Femur (tissue), 1 donor: ENCODE results near the gene MIER2.

Experiments
- DNase-seq: peaks from one replicate; pipeline ENCODE4 v3.0.0-alpha.2; 2017

The MIER2 gene

DNA sequence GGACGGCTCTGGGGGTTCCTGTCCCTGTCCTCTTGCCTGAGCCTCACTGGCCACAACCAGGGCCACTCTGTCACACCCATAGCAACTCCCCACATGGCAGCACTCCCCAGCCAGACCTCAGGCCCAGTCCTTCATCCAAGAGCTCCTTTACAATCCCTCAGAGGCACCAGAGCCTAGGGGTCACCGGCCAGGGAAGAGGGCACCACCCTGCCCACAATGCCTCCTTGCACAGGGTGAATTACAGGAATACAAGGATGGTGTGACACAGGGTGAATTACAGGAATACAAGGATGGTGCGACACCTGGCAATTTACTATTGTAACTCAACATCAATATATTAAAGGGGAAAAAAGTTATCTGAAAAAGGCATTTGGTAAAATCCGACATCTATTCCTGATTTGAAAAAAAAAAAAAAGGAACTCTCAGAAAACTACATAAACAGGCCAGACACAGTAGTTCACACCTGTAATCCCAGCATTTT, 16.5 kb downstream of the MIER2 start:
- no peak for DNase-seq

DNA sequence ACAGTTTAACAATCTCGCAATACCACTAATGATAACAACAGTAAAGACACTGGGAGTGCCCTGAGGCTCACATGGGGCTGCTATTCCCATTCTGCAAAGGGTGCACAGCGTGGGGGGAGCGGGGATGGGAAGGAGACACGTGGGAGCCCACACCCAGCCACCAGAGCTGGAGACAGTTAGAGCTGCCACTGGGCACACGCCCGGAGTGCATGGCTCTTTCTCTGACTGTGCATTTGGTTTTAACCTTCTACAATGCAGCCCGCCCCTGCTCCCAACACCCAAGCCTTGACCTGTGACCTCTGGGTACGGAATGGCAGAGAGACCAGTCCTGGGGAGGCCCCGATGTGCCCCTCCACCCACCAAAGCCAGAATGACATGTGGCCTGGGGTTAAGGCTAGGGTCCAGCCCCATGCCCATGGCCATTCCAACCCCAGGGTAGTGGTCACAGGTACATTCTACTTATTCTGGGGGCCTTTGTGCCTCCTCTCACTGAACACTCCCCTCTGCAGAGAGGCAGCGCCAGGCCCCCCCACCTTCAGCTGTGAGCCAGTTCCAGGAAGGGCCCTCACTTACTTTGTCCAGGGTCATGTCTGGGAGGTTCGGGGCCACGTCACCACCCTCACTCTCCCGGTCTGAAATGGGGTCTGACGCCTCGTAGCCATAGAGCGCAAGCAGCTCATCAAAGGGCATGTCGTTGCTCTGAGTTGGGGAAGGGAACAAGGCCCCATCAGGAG, 17.1 kb downstream of the MIER2 start:
- DNase-seq: no peak

DNA sequence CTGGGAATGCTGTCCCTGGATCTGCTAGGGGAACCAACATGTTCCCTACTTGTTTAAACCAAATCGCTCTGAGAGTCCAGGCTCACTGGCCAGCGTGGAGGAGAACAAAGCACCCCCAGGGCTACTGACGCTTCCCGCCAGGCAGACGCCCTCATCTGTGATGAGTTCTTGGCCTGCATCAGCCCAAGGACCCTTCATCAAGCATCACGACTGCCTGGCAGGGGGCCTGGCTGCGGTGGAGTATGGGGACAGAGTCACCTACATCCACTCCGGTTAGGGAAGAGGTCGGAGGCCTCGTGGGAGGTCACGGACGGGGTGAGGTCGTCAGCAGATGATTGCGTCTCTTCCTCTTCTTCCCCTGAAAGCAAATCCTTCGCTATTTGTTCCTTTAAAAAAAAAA, 17.7 kb downstream of the MIER2 start:
- no peak for DNase-seq

DNA sequence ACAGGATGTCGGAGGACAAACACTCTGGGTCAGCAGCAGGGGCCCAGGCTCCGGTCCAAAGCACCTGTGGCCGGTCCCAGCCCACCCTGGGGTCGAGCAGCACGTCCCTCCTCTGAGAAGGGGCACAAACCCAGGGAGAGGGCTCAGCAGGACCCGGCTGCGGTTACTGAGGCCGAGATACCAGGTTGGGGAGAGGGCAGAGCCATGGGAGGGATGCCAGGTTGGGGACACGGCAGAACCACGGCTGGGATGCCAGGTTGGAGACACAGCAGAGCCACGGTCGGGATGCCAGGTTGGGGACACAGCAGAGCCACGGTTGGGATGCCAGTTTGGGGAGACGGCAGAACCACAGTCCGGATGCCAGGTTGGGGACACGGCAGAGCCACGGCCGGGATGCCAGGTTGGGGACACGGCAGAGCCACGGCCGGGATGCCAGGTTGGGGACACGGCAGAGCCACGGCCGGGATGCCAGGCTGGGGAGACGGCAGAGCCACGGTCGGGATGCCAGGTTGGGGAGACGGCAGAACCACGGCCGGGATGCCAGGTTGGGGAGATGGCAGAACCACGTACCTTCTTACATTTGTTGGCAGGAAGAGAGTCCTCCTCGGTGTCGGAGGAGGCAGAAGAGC, 18.5 kb downstream of the MIER2 start:
- DNase-seq: no peak

DNA sequence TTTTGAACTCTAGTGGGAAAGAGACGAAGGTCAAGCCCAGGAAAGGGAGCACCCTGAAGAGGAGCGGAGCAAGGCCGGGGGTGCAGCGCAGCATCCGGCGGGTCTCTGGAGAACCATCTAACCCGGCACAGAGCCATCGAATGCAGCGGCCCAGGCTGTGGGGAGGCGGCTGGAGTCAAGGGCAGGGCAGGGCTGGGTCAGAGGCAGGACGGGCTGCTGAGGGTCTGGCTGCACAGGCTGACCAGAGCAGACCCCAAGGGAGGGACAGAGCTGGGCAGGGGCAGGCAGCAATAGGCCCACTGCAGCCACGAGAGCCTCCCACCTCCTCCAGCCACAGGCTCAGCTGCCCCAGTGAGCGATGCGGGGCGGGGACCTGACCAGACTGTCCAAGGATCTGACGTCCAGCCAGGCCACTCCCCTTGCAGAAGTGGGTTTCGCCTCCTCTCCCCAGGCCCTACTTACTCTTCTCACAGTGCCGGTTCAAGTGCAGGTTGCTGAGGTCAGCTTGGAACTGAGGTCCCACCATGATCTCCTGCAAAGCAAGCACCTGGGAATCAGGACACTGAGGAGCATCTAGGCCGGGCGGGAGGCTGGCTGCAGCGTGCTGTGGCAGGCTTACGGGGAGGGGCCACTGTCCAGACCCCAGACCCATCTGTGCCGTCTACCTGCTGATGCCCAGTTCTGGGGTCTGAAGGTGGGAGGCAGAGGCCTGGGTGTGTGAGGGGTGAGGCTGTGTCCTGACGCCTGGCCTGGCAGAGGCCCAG, 19.2 kb downstream of the MIER2 start:
- DNase-seq: no peak

DNA sequence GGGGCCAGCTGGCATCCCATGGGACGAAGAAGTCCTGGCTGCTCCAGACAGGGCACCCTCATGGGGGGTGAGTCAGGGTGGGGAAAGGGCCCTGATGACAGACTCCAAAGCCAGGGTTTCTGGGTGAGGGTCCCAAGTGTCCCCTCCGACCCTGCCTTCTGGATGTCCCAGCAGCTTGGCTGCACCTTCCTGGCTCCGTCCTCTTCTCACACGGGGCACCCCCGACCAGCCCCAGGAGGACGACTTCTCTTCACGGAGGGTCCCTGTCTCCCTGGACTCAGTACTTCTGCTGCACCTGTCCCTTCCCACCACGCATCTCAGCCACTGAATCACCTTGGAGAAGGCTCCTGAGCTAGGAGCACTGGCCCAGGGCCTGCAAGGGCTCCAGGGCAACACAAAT, 19.9 kb downstream of the MIER2 start:
- no peak for DNase-seq

DNA sequence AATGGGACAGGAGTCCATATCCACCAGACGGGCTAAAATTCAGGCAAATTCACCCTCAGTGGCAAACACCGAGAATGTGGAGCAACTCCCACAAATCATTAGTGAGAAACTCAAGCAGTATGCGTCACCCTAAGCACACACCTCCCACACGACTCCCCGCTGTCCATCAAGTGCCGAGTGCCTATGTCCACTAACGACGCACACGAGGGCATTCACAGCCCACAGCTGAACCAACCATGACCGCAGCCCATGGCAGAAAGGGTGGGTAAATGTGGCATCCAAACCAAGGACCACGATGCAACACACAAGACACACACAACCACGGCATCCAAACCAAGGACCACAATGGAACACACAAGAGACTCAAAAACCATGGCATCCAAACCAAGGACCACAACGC, 22.0 kb downstream of the MIER2 start:
- DNase-seq: no peak

DNA sequence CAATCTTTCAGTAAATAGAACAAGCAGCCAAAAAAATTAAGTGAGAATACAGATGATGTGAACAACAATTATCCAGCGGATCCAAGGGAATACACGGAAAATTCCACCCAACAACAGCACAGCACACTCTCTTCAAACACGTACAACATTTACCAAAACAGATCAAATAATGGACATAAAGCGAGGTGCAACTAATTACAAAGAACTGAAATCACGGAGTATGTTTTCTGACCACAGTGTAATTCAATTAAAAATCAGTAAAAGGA, 26.2 kb downstream of the MIER2 start:
- DNase-seq: no peak

DNA sequence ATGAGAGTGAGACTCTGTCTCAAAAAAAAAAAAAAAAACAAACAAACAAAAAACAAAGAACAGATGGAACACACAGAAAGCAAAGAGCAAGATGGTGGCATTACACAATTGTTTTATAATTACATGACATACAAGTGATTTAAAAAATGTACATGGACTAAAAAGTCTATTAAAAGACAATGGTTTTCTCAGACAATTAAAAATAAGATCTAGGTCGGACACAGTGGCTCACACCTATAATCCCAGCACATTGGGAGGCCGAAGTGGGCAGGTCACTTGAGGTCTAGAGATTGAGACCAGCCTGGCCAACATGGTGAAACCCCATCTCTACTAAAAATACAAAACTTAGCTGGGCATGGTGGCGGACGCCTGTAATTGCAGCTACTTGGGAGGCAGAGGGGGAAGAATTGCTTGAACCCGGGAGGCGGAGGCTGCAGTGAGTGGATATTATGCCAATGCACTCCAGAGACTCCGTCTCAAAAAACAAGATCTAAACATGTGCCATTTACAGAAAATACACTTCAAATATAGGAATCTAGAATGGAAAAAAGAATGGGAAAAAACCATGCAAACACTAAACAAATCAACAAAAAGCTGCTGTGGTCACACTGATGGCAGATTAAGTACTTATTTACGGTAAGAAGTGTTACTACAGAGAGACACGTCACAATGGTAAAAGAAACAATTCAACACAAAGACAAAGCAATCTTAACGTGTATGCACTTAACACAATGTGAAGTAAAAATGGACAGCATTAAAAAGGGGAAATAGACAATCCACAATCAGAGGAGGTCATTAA, 26.7 kb downstream of the MIER2 start:
- DNase-seq: no peak

DNA sequence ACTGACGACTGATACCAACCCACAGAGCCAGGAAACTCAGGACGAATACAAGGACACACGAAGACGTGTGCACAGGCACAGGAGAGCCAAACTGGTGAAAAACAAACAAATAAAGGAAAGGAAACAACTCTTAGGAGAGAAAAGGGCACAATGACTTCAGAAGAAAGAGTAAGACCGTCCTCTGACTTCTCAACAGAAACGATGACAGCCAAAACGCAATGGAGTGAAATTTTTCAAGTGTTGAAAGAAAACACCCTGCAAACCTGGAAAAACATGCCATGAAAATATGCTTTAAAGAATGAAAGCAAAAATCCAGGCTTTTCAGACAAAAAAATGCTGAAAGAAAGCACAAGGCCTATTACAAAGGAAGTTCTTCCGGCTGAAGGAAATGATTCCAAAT, 28.8 kb downstream of the MIER2 start:
- DNase-seq: no peak

DNA sequence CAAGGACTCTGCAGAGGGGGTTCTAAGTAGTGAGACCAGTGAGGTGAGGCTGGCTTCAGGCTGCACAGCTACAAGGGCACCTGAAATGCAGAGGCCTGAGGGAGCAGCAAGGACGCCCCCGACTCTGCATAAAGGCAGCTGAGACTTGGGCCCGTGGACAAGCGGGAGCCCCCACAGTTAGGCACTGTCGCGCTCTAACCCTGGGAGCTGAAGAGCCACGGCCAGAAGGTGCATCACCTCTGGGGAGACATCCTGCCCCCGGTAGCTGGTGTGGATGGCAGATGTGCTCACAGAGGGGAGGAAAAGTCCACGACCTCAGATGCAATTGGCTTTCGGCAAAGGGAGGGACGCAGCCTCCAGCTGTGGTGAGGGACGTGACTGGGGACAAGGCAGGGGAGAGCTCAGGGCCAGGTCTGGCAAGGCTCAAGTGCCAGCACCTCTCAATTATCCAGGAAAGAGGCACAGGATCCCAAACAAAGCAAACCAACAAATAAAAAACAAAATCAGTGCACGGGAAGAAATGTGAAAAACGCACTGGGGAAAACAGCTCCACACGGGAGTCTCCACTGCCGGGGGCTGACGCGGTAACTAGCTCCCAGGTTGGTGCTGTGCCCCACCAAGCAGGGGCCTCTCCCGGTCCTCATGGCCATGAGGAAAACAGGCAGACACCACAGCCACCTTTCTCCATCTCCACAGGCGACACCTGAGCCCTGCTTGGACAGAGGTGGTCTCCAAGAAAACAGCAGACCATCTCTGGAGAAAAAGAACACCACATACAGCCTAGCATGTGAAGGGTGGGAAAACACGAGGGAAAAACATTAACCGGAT, 30.4 kb downstream of the MIER2 start:
- DNase-seq: no peak

DNA sequence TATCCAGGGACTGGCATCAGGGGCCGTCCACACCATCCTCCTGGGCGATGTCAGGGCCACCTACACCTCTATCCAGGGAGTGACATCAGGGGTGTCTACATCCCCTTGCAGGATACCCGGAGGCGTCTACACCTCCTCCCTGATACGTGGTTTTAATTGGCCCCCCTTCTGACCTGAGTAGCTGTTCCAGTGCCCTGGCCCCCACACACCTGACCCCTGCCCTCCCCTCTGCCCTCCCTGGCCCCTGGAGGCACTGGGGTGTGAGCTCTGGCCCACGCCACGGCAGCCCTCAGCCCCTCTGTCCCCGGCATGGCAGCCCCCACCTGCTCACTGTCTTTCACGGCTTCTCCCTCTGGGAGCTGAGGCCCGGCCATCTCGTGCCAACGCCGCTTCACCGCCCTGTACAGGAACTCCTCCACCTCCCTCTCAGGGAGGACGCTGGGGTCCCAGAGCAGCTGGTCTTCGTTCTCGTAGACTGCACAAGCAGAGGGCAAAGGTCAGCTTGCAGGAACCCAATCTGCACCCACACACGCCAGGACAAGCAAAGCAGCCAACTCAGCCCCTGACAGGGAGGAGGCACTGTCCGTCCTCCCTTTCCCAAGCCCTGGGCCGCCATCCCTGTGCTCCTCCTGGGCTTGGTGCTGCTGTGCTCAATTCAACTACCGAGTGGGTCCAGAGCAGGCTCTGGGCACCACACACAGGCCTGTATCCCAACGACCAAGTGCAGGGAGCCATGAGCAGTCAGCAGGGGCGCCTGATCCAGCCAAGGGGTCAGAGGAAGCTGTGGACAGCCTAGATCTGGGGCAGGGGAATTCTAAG, 31.2 kb downstream of the MIER2 start:
- DNase-seq: no peak

DNA sequence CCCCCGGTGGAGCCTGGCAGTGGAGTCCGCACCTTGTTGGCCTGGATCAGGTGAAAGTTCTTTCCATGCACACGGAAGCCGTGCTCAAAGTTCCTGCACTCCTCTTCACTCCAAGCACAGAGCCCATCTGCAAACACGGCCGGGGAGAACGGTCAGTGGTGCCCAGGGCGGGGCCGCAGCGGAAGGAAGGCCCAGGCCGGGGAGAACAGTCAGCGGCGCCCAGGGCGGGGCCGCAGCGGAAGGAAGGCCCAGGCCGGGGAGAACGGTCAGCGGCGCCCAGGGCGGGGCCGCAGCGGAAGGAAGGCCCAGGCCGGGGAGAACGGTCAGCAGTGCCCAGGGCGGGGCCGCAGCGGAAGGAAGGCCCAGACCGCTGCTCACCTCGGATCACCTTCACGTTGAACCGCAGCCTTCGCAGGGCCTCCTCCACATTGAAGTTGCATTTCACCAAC, 32.8 kb downstream of the MIER2 start:
- DNase-seq: no peak

DNA sequence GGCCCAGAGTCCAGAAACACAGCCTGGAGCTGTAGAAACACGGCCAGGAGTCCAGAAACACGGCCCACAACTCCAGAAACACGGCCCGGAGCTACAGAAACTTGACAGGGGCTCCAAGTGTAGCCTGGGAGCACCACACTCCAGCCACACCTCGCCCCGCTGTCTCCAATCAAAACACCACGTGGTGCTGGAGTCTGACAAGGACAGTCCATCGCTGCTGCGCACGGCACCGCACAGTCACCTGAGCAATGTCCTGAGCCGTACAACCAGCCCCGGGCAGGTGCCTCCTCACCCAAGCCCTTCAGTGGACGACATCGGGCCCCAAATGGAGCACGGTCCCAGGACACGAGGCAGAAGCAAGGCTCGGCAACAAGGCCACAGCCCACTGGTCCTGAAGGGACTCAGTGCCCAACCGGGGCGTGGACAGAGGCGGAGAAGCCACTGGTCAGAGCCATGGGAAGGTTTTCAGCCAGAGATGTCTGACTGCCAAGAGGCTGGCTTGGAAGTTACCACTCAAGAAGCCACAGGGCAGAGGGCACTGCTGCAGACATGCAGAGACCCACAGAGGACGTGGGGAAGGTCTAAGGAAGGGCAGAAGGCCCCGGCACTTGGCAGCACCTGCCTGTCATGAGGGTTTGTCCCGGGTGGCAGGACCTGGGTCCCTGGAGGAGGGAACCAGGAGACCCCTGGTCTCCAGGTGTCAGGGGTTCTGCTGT, 33.7 kb downstream of the MIER2 start:
- no peak for DNase-seq

DNA sequence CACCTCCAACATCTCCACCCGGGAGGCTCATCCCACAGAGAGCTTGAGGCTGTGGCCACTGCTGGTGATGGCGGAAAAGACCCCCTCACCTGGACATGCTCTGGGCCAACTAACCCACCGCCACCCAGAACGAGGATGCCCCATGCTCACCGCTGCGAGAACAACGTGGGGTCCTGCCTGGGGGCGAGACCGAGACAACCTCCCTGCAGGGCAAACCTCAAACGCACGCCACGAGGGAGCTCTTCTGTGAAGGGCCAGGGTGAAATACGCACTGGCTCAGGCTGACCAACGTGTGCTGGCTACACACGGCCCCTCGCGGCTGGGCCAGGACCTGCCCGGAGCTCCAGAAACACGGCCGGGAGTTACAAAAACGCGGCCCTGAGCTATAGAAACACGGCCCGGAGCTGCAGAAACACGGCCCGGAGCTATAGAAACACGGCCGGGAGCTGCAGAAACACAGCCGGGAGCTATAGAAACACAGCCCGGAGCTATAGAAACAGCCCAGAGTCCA, 34.4 kb downstream of the MIER2 start:
- DNase-seq: no peak

DNA sequence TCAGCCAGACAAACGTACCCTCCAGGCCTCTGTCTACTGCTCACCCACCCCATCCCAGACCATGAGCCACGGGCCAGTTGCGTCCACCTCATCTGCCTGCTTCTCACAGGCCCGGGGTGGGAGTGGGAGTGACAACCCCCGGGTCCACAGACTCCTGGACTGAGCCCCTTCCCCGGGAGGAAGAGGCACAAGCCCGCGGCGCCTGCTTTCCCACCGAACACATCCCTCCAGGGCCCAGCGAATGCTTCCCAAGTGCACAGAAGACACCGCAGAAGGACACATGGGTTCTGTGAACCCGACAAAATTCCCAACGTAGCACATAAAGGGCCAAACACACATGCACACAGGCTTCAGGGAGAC, 35.4 kb downstream of the MIER2 start:
- DNase-seq: no peak

DNA sequence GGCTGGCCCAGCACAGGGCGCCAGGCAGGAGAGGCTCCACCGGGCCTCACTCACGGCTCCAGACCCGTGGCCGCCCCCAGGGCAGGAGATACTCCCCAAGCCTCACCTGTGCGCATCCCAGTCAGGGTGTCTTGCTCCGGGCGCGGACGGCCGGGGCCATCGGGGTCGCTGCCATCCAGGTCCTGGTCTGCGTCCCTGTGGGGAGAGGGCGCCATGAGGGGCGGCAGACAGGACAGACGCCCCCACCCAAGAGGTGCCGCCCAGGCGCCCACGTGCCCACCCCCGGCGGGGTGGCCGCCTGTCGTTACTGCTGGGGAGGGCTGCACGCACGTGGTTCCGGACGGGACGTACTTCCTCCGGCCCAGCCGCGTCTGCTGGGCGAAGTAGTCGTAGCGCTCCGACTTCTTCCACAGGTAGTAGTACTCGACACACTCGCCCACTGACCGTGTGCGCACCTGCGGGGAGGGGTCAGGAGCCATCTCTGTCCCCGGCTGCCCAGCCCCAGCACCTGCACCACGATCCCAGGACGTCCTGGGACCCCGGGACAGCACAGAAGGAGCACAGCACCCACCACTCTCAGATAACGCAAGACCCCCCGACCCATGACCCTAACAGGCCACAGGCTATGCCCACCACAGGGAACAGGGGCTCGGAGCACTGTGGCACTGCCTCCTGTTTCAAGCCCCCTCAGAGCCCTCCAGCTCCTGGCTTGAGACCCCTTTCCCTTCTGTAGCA, 36.0 kb downstream of the MIER2 start:
- DNase-seq: no peak

DNA sequence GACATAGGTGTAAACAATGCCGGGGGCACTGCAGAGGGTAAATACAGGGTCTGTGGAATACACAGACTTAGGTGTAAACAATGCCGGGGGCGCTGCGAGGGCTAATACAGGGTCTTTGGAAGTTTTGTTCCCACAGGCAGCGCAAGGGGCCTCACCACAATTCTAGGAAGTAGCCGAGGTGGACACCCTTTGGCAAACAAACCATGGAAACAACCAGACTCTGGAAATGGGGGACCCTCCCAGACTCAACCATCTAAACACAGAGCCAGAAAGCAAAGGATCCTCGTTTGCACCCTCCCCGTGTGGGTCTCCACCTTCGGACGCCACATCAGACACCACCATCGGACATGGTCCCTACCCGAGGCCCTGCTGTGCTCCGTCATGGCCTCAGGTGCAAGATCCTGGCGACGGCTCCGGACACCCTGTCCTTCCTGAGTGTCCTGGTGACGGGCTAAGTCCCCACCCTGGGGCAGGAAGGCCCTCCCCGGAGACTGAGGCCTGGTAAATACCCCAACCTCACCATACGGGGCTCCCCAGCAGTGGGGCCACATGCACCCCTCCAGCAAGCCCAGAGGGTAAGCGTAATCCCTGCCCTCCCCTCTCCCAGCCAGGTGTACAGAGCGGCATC, 36.7 kb downstream of the MIER2 start:
- no peak for DNase-seq

DNA sequence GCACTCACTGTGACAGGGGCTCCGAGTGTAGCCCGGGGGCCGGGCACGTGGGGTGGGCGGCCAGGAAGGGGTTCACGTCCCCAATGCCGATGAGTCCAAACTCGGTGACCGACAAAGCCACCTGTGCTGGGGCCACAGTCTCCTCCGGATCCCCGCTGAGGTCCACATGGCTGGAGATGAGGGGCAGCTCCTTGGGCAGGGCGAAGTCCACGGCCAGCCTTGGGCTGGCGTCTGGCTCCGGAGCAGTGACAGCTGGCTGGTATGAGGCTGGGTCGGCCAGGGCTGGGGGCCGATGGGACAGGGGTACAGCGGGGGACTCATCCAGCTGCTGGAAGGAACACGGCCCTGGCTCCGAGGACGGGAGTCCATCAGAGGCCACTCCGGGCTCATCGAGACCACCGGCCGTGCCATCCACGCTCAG, 37.5 kb downstream of the MIER2 start:
- no peak for DNase-seq
